G401.6 (cell line): ENCODE data around the gene GSG1L.

Experiments used
- FAIRE-seq: peaks from 2 replicates; lab custom pipeline; 2012; peaks lifted over from hg19 to GRCh38; lab: Jason Lieb, UNC

GSG1L gene

GRCh38 chr16:27770271-27771196, 293.0 kb downstream of the GSG1L start:
- no peak for FAIRE-seq

- no peak for FAIRE-seq
Observed at GRCh38 chr16:27769561-27770255, 293.8 kb downstream of the GSG1L start.

DNA sequence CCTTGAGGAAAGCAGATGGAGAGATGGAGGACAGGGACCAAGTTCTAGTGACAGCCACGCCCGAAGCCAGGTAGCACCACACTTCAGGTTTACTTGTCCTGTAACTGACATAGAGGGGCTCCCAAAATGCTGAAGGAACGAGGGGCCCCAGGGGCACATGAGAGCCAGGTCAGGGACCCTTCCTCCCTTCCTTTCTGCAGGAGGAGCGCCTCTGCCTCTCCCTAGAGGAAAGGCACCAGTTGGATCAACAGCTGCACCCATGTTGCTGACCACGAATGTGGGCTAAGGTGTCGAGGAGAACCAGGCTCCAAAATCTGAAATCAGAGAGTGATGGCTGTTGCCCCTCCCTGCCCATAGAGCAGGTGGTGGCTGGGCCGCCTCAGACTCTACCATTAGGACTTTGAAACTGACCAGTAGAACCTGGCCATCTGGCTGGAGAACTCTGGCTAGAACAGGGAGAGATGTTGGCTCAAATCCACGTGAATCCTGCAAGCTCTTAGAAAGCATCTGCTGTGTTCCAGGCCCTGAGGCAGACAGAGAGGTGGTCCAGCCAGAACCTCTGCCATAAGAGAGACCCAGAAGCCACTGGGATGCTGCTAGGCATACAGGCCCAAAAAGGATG, 294.8 kb downstream of the GSG1L start:
- no peak for FAIRE-seq

DNA sequence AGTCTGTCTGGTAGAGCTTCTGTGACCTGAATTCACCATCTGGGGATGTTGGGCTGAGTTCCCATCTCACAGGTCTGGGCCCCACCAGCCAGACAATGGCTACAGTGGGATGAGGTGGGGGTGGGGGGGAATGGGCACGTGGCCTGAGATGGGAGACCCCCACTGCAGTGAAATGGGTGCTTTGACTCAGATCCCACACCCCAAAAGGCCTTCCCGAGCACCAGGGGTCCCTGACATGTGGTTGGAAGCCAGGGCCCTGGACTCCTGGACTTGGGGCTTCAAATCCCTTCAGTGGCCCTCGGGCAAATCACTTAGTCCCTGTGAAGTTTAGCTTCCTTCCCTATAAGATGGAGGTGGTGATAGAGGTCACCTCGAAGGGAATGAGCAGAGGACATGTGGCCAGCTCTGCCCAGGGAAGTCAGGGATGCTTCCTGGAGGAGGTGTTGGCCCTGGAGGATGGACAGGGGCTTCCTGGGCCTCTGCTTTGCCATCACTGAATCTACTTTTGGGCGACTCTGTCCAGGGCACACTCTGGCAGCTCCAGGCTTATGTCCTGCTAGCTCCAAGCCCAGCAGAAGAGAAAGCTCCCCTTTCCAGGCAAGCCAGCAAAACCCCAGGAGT, 295.4 kb downstream of the GSG1L start:
- FAIRE-seq = no peak

- no peak for FAIRE-seq
Observed at GRCh38 chr16:27767081-27767480, 296.4 kb downstream of the GSG1L start.

DNA sequence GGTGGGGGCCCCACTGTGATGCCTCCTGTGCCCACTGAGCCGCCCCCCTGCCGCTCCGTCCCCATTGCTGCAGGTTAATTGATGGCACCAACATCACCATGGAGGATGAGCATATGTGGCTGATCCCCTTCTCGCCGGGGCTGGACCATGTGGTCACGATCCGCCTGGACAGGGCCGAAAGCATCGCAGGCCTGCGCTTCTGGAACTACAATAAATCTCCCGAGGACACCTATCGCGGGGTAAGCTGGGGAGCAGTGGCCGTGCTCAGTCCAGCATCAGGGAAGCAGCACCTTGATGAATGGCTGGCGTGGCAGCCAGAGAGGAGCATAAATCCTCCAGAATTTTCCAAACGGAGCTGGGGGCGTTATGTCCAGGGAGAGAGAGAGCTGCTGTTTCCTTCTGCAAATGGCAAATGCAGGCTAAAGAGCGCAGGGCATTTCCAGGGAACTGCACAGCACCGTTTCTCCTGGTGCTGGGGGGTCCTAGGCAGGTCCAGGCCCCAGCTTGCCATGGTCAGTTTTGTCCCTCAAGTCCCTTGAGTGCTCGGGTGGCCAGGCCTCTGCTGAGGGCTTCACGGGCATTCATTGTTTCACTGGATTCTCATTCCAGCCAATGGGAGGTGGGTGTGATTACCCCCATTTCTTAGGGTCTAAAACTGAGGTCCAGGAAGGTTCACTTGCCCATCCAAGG, 297.1 kb downstream of the GSG1L start:
- FAIRE-seq = no peak

DNA sequence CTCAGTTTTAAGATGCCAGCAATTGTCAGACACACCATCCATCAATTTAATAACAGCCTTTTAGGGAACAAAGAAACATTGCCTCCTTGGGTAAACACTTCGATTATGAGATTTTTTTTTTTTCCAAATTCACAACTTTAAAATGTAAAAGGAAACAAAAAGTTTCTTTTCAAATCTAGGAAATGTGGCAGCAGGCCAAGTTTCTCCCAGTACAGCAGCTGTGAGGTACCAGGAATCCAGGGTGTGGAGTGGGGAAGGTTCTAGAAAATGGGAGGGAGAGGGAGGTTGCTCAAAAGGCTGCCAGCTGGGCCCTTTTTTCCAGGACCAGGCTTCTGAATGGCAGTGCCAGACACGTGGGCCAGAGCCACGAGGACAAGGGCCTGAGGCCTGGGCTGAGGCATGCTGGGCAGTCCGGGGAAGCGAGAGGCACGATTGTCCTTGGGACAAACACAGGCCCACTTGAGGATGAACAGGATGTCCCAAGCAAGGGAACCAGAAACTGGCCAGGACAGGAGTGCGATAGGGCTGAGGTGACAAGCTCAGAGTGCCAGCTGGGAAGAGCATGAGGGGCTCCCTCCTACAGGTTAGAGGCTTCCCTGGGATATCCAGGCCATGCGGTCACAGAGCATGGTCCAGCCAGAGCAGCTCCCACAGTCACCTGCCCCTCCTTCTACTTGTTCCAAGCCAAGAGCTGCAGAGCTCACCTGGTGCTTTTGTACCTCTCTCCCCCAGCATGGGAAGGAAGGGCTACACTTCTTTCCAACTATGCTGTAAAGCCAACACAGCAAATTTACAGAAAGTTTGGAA, 298.4 kb downstream of the GSG1L start:
- FAIRE-seq = no peak

- FAIRE-seq = no peak
Observed at GRCh38 chr16:27764427-27764826, 299.1 kb downstream of the GSG1L start.

DNA sequence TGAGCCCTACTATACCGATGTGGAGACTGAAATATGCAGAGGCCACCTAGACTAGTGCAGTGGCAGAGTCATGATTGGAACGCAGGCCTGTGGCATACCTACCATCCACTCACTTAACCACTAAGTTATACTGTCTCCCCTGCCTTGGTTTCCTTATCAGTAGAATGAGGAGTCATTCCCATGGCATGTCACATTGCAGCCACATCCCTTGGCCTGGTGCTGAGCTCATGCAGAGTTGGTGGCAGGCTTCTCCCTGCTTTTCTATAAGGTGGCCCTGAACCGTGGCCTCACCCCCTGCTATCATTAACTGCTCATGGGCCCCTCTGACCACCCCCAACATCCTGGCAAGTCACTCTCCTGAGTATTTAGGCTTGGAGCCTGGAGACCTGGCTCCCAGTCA, 301.1 kb downstream of the GSG1L start:
- FAIRE-seq = no peak

GRCh38 chr16:27761816-27762215, 301.7 kb downstream of the GSG1L start:
- FAIRE-seq = no peak

DNA sequence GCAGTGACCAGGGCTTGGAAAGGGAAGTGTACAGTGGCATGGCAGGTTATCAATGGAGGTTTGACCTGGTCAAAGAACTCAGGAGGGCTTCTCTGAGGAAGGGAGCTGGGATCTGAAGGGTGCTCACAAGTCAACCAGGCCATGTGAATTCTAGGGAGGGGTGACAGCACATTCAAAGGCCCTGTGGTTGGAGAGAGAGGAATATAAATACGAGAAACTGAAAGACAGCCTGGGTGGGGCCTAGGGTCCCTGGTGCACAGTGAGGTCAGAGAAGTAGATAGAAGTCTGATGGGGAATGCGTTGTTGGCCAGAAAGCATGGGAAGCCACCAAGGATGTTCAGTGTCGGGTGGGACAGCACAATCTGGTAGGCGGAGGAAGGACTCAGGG, 302.7 kb downstream of the GSG1L start:
- FAIRE-seq = no peak

- no peak for FAIRE-seq
Observed at GRCh38 chr16:27759967-27760788, 303.3 kb downstream of the GSG1L start.

DNA sequence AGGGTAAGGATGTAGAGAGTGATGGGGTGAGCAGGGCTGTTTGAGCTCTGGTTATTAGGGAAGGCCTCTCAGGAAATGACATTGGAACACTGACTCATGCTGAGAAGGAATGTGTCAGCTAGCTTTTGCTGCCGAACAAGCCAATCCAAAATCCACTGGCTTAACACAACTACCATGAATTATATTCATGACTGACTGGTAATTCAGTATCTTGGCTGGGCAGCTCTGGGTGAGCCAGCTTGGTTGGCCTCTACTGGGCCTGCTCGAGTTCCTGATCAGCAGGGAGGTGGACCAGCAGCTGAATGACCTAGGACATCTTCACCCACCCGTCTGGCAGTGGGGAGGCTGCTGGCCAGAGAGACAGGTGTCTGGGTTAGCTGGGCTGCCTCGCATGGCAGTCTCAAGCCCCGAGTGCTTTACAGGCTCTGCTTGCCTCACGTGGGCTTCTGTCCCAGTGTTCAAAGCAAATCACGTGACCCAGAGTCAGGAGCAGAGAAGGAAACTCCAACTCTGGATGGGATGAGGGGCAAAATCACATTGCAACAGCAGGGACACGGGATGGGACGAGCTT, 304.1 kb downstream of the GSG1L start:
- no peak for FAIRE-seq

GRCh38 chr16:27758544-27758943, 305.0 kb downstream of the GSG1L start:
- FAIRE-seq = no peak

- FAIRE-seq = no peak
Observed at GRCh38 chr16:27756206-27756970, 307.1 kb downstream of the GSG1L start.

GRCh38 chr16:27754788-27755690, 308.5 kb downstream of the GSG1L start:
- no peak for FAIRE-seq

GRCh38 chr16:27753563-27753962, 310.0 kb downstream of the GSG1L start:
- no peak for FAIRE-seq

DNA sequence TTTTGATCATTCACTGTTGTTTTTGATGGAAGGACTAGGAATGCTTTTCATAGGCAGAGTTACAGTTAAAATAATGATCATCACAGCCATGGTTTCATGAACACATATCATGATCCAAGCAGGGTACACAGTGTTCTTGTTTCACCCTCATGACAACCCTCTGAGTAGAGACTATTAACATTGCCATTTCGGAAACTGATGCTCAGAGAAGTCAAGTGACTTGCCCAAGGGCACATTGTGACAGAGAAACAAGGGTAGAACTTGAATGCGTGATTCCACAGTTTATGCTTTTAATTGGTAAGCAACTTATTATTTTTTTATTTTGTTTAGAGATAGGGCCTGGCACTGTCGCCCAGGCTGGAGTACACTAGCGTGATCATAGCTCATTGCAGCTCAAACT, 311.3 kb downstream of the GSG1L start:
- FAIRE-seq = no peak
